A673 (cell line): ENCODE data around the gene SERTM2. TPM values are rescaled to one million over a fixed set of nuclear protein-coding genes. Genes with fewer than 3 reads are reported as not detected.

Experiments used
- BruUV-seq: library from RNA; stranded (reverse); fragments of 400-500 nt; replicated peaks from 2 replicates; lab custom pipeline; 2021; lab: Mats Ljungman, UMichigan
- CTCF ChIA-PET: fragments of 300-600 bp; sonication (Branson Sonifier 250); formaldehyde crosslinking; loops from one replicate; lab custom pipeline; 2022; ENCODE audit warnings: antibody characterized with exemption; lab: Charles Lee
- POLR2A ChIA-PET: fragments of 300-600 bp; sonication (Branson Sonifier 250); formaldehyde crosslinking; loops from one replicate; lab custom pipeline; 2022; ENCODE audit warnings: antibody characterized with exemption; ENCODE audit not compliant: low non-redundant PET; lab: Charles Lee
- DNase-seq: peaks from one replicate; pipeline ENCODE4 v3.0.0-alpha.2; 2015; ENCODE audit warnings: low spot score
- H3K27ac ChIP-seq: fragments of 200-600 bp; sonication (generic); 2 replicates; pipeline ENCODE4 v1.5.1; 2016; ENCODE audit warnings: mixed run types, low read depth, mild to moderate bottlenecking, mixed read lengths, antibody characterized with exemption, low read length; ENCODE audit not compliant: poor library complexity, severe bottlenecking
- H3K27me3 ChIP-seq: fragments of 200-600 bp; sonication (generic); replicated peaks from 2 replicates; pipeline ENCODE4 v1.6.1; 2017; ENCODE audit warnings: mixed run types, low read depth, mild to moderate bottlenecking, mixed read lengths, antibody characterized with exemption, low read length; ENCODE audit not compliant: insufficient read depth, poor library complexity
- H3K36me3 ChIP-seq: fragments of 200-600 bp; sonication (generic); 2 replicates; pipeline ENCODE4 v1.6.1; 2016; ENCODE audit warnings: mixed run types, mild to moderate bottlenecking, mixed read lengths, antibody characterized with exemption, low read length; ENCODE audit not compliant: insufficient read depth, poor library complexity, severe bottlenecking
- H3K4me1 ChIP-seq: fragments of 200-600 bp; sonication (generic); 2 replicates; pipeline ENCODE4 v1.6.1; 2017; ENCODE audit warnings: mixed run types, mild to moderate bottlenecking, mixed read lengths, antibody characterized with exemption, low read length; ENCODE audit not compliant: insufficient read depth, poor library complexity, severe bottlenecking
- H3K4me3 ChIP-seq: fragments of 200-600 bp; sonication (generic); 2 replicates; pipeline ENCODE4 v1.5.1; 2016; ENCODE audit warnings: low read depth, mixed run types, mild to moderate bottlenecking, mixed read lengths, low read length; ENCODE audit not compliant: poor library complexity, severe bottlenecking
- H3K9me3 ChIP-seq: fragments of 200-600 bp; sonication (generic); 2 replicates; pipeline ENCODE4 v1.6.1; 2016; ENCODE audit warnings: mixed run types, low read depth, mild to moderate bottlenecking, mixed read lengths, antibody characterized with exemption, low read length; ENCODE audit not compliant: poor library complexity, severe bottlenecking
- CTCF ChIP-seq: fragments of 300-800, 200-600 bp; sonication (generic); conservative IDR thresholded peaks from 2 replicates; pipeline ENCODE4 v1.5.1; 2017; ENCODE audit warnings: low read depth, mild to moderate bottlenecking, antibody characterized with exemption, low read length, moderate library complexity, mixed read lengths
- EZH2 ChIP-seq: fragments of 200-600 bp; sonication (generic); IDR thresholded peaks from 2 replicates; pipeline ENCODE4 v1.6.1; 2017; ENCODE audit warnings: borderline replicate concordance, low read depth, mild to moderate bottlenecking, mixed read lengths, antibody characterized with exemption, low read length; ENCODE audit not compliant: poor library complexity, severe bottlenecking
- intact Hi-C: fragments of 100-400 bp; cut with micrococcal nuclease; formaldehyde crosslinking; loops from one replicate; pipeline ENCODE4 v1.10.0; 2022; ENCODE audit not compliant: unreplicated experiment
- total RNA-seq: library from RNA; stranded (reverse); gene quantifications from 2 replicates; pipeline ENCODE4 v1.2.3, GENCODE V29; 2021

The SERTM2 gene
- total RNA-seq, 1 experiment from 2014 or later: not detected

GRCh38 chrX:111515298-111515697, 3.9 kb downstream of the SERTM2 start:
- BruUV-seq: no TSS peak
- Histone ChIP-seq H3K27ac (no peak overlapping the region), H3K27me3 (peaks cover 20% of the 10 kb centered on the region), H3K36me3 (no peaks in the 10 kb centered on the region), H3K9me3 (no peaks in the 10 kb centered on the region), H3K4me3 (no peak overlapping the region), H3K4me1 (no peaks in the 10 kb centered on the region)
- TF ChIP-seq EZH2 (no peak), CTCF (no peak)
- DNase-seq: no peak
- ChIA-PET CTCF (no interaction called here), POLR2A (no interaction called here)
- intact Hi-C loops: no loop called here

GRCh38 chrX:111518667-111519066, 7.2 kb downstream of the SERTM2 start:
- CTCF ChIA-PET: no interaction called here
- intact Hi-C loops: no loop called here
- Histone ChIP-seq H3K4me1 (no peaks in the 10 kb centered on the region), H3K4me3 (no peak overlapping the region), H3K36me3 (no peaks in the 10 kb centered on the region), H3K27ac (no peak overlapping the region), H3K27me3 (peaks cover 6% of the 10 kb centered on the region), H3K9me3 (no peaks in the 10 kb centered on the region)
- no peak for DNase-seq
- no TSS peak for BruUV-seq
- POLR2A ChIA-PET: no interaction called here
- TF ChIP-seq CTCF: no peak
- TF ChIP-seq EZH2: no peak

- Histone ChIP-seq H3K27ac (no peak overlapping the region), H3K9me3 (no peaks in the 10 kb centered on the region), H3K27me3 (peaks cover 5% of the 10 kb centered on the region), H3K4me1 (no peaks in the 10 kb centered on the region), H3K4me3 (no peak overlapping the region), H3K36me3 (no peaks in the 10 kb centered on the region)
- ChIA-PET POLR2A (no interaction called here), CTCF (no interaction called here)
- no TSS peak for BruUV-seq
- no peak for TF ChIP-seq CTCF
- TF ChIP-seq EZH2: no peak
- DNase-seq: no peak
- intact Hi-C loops: no loop called here
Measured at GRCh38 chrX:111519215-111519614, 7.8 kb downstream of the SERTM2 start.
